Neural progenitor cell (in vitro differentiated cells): ENCODE results near the gene EYA3.

ENCODE experiments used
- CTCF ChIP-seq: fragments of 200-600 bp; sonication (generic); IDR thresholded peaks from 2 replicates; pipeline ENCODE4 v1.5.1; 2017; ENCODE audit warnings: antibody characterized with exemption, mild to moderate bottlenecking
- EZH2 ChIP-seq: fragments of 200-600 bp; sonication (generic); IDR thresholded peaks from 2 replicates; pipeline ENCODE4 v1.6.1; 2017; ENCODE audit warnings: antibody characterized with exemption, mild to moderate bottlenecking, moderate library complexity

GRCh38 chr1:27979151-27979858, 109.1 kb downstream of the EYA3 start:
- no peak for TF ChIP-seq EZH2
- TF ChIP-seq CTCF = peak; percentile 50
